GM23338 (cell line): ENCODE data around the gene MFNG.

Source experiments
- CREB1 ChIP-seq: fragments of 250-450 bp; sonication (Bioruptor Pico); IDR thresholded peaks from 2 replicates; pipeline ENCODE4 v1.5.0; 2020; ENCODE audit warnings: low read depth, mild to moderate bottlenecking, moderate library complexity
- CTCF ChIP-seq, 2 experiments: fragments of 200-600 bp in 1 of 2; sonication (generic) in 1 of 2; conservative IDR thresholded peaks; 2 replicates each; pipeline versions ENCODE4 v1.5.1 to v1.6.1; 2016 to 2017; ENCODE audit warnings: antibody characterized with exemption in 2 of 2, low read depth in 2 of 2, mild to moderate bottlenecking in 2 of 2, moderate library complexity in 1 of 2
- EZH2 ChIP-seq: fragments of 200-600 bp; sonication (generic); IDR thresholded peaks from one replicate; pipeline ENCODE4 v1.8.0; 2017; ENCODE audit warnings: antibody characterized with exemption, mild to moderate bottlenecking, low read depth; ENCODE audit not compliant: unreplicated experiment
- EZH2phosphoT487 ChIP-seq: fragments of 200-600 bp; sonication (generic); IDR thresholded peaks from one replicate; pipeline ENCODE4 v1.8.1; 2018; ENCODE audit warnings: antibody characterized with exemption; ENCODE audit not compliant: unreplicated experiment
- JUNB ChIP-seq: IDR thresholded peaks from one replicate; pipeline ENCODE4 v1.6.1; 2016; ENCODE audit warnings: antibody characterized with exemption; ENCODE audit not compliant: unreplicated experiment
- POLR2AphosphoS5 ChIP-seq: IDR thresholded peaks from 2 replicates; pipeline ENCODE4 v1.6.1; 2016; ENCODE audit warnings: antibody characterized with exemption, low read depth
- ZNF462 ChIP-seq: fragments of 250-450 bp; sonication (Bioruptor Pico); IDR thresholded peaks from 2 replicates; pipeline ENCODE4 v1.5.0; 2020; ENCODE audit warnings: mild to moderate bottlenecking, moderate library complexity
- TF ChIP-seq, protein P1 (sequence below): IDR thresholded peaks from 2 replicates; pipeline ENCODE4 v1.6.1; 2016; ENCODE audit warnings: antibody characterized with exemption

DNA sequence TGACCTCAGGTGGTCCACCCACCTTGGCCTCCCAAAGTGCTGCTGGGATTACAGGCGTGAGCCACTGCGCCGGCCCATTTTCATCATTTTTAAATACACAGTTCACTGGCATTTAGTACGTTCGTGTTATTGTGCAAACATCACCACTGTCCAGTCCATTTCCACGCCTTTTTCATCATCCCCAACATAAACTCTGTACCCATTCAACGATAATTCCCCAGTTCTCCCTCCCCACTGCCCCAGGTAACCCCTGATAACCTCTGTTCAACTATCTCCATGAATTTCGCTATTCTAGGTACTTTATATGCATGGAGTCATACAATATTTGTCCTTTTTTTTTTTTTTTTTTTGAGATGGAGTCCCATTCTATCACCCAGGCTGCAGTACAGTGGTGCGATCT is 40.7 kb downstream of the MFNG start:
- TF ChIP-seq CTCF (conservative IDR thresholded peaks at IDR 0.05; ENCODE audit: low read depth in 2 of 2): no peak
- TF ChIP-seq POLR2AphosphoS5: no peak
- TF ChIP-seq EZH2phosphoT487: no peak
- no peak for TF ChIP-seq ZNF462 (CRISPR knock-in tag)
- TF ChIP-seq, protein P1, sequence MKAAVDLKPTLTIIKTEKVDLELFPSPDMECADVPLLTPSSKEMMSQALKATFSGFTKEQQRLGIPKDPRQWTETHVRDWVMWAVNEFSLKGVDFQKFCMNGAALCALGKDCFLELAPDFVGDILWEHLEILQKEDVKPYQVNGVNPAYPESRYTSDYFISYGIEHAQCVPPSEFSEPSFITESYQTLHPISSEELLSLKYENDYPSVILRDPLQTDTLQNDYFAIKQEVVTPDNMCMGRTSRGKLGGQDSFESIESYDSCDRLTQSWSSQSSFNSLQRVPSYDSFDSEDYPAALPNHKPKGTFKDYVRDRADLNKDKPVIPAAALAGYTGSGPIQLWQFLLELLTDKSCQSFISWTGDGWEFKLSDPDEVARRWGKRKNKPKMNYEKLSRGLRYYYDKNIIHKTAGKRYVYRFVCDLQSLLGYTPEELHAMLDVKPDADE: no peak
- no peak for TF ChIP-seq JUNB
- no peak for TF ChIP-seq EZH2
- no peak for TF ChIP-seq CREB1 (CRISPR knock-in tag)
